ENCODE measurements around the gene TFPI2.

Gene TFPI2, protein sequence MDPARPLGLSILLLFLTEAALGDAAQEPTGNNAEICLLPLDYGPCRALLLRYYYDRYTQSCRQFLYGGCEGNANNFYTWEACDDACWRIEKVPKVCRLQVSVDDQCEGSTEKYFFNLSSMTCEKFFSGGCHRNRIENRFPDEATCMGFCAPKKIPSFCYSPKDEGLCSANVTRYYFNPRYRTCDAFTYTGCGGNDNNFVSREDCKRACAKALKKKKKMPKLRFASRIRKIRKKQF

GRCh38 chr7:93890464-93891068 lies at the start of gene TFPI2:
TFPI2 (minus strand) TSS chr7:93890753; CDS start chr7:93890678, 75 bp downstream.
- in situ Hi-C loops (cut with MboI; ENCODE audit: low sequenced_read_pairs): no loop called here

GRCh38 chr7:93938293-93938692 lies 47.7 kb upstream of the TFPI2 start:
- in situ Hi-C loops (cut with MboI; ENCODE audit: low sequenced_read_pairs): no loop called here

GRCh38 chr7:93937818-93938217 lies 47.3 kb upstream of the TFPI2 start:
- in situ Hi-C loops (cut with MboI; ENCODE audit: low sequenced_read_pairs): no loop called here

DNA sequence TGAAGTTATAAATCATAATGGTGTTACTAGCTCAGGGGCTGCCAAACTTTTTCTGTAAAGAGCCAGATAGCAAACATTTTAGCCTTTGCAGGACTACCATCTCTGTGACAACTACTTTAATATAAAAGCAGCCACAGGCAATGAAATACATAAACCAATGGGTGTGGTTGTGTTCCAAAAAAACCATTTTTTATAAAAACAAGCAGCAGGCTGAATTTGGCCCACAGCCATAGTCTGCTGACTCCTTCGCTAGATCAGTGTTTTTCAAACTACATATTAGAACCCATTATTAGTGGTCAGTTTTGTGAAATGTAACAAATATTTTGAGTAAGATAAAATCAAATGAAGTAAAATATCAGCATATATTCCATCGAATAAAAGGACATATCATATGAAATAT lies 44.5 kb upstream of the TFPI2 start:
- in situ Hi-C loops (cut with MboI; ENCODE audit: low sequenced_read_pairs): no loop called here

- in situ Hi-C loops (cut with MboI; ENCODE audit: low sequenced_read_pairs): no loop called here
Measured at GRCh38 chr7:93933156-93933555, 42.6 kb upstream of the TFPI2 start.

DNA sequence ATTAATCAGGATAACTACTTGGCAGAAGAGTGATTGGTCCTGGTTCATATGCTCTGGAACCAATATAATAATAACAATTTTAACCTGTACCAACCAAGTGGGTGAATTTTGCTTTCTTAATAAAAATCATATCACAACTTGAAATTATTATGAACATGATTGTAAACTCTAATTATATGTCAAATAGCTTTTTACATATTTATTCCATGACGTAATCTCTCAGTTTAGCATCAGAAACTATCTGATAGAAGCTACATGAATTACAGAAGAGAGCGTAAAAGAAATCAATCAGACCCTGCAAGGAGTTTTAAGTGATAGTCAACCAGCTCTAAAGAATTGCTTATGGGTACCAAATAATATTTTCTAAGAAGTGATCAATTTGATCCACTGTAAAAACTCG lies 41.1 kb upstream of the TFPI2 start:
- in situ Hi-C loops (cut with MboI; ENCODE audit: low sequenced_read_pairs): no loop called here

DNA sequence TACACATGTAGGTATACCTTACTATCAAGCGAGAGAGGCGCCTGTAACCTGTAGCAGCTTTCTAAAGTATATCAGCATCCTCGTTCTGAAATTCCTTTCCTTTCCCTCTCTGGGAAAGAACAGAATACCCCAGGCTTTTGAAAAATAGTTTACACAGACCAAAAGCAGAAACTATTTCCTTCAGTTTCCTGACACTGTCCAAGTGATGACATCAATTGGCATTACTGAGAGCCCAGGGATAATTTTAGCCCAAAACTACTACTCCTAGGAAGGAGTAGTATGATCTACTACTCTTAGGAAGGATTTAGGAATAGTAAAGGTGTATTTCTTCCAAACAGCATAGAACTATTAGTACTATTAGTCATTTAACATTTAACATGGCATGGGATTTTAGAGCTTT lies 37.0 kb upstream of the TFPI2 start:
- in situ Hi-C loops (cut with MboI; ENCODE audit: low sequenced_read_pairs): no loop called here

- in situ Hi-C loops (cut with MboI; ENCODE audit: low sequenced_read_pairs): no loop called here
Measured at GRCh38 chr7:93926800-93927199, 36.2 kb upstream of the TFPI2 start.

DNA sequence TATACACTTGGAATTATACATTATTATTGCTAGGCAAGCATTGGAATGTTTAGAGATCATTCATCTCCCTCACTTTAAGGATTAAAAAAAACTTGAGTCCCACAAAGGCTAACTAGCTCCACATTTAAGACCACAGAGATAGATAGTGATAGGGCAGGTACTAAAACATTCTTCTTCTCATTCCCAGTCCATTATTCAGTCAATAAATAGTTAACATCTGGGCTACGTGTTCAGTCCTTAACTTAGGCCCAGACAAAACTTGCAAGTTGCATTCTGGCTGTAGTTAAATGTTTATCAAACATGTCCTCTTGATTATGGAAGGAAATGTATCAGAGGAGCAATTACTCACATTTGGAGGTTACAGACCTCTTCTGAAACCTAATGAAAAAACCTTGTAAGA lies 33.4 kb upstream of the TFPI2 start:
- in situ Hi-C loops (cut with MboI; ENCODE audit: low sequenced_read_pairs): loop anchor here (25.0 kb wide), 1 partner anchor 163 kb away; no protein-coding TSS in a partner anchor

DNA sequence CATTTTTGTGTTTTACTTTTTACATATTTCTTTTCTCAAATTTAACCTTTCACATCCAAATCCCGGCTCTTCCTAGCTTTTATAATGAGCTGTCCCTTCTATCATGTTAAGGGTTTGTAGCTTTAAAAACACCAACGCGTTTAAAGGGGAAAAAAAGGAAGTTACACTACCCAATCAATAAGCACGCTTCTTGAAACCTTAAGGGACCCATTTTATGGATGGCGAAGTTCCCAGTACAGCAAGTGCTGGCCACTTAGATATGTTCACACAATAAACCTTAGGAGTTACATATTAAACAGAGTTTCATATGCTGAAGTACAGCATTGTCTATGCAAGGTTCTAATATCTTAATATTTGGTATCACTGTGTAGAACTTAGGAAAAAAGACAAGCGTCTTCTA lies 32.7 kb upstream of the TFPI2 start:
- in situ Hi-C loops (cut with MboI; ENCODE audit: low sequenced_read_pairs): loop anchor here (25.0 kb wide), 1 partner anchor 164 kb away; no protein-coding TSS in a partner anchor

DNA sequence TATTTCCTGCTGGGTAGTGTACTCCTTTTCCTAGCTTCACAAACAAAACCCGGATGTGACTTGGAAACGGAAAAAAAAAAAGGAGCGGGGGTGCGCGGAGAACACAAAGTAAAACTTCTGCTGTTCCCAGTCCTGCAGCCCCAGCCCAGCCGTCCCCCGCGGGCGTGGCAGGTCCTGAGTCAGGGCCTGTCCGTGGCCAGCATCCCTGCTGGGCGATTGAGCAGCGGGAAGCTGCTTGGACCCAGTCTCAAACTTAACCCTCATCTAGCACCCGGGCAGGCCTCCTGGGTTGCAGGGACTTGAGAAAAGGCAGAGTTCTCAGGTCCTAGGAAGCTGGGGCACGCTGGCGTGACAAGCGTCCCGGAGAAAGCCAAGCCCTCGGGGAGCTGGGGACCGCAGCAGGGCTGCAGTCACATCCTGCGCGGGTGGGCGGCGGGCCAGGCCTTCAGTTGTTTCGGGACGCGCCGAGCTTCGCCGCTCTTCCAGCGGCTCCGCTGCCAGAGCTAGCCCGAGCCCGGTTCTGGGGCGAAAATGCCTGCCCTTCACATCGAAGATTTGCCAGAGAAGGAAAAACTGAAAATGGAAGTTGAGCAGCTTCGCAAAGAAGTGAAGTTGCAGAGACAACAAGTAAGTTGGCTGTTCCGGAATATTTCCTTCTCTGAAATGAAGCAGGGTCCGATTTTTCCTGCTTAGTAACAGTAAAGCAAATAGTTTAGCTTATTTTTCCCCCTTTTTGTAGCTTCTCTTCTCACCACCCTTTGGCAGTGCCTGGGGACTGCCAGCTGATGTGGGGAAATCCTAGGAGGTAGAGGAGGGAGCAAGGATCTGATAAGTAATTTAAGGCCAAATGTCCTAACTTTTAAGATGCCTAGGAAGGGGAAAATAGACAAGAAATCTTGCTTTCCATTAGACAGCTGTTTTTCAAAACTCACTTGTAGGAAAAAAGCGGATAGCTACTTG lies 31.3 kb upstream of the TFPI2 start, which contains the start of gene GNG11:
Gene GNG11 (plus strand): TSS at position 129 of the 960 bp plus-strand sequence. CDS start 403 bp downstream, at position 532.
- in situ Hi-C loops (cut with MboI; ENCODE audit: low sequenced_read_pairs): loop anchor here (25.0 kb wide), 1 partner anchor 165 kb away; no protein-coding TSS in a partner anchor

GRCh38 chr7:93921186-93921585 lies 30.6 kb upstream of the TFPI2 start:
- in situ Hi-C loops (cut with MboI; ENCODE audit: low sequenced_read_pairs): loop anchor here (25.0 kb wide), 1 partner anchor 166 kb away; no protein-coding TSS in a partner anchor

DNA sequence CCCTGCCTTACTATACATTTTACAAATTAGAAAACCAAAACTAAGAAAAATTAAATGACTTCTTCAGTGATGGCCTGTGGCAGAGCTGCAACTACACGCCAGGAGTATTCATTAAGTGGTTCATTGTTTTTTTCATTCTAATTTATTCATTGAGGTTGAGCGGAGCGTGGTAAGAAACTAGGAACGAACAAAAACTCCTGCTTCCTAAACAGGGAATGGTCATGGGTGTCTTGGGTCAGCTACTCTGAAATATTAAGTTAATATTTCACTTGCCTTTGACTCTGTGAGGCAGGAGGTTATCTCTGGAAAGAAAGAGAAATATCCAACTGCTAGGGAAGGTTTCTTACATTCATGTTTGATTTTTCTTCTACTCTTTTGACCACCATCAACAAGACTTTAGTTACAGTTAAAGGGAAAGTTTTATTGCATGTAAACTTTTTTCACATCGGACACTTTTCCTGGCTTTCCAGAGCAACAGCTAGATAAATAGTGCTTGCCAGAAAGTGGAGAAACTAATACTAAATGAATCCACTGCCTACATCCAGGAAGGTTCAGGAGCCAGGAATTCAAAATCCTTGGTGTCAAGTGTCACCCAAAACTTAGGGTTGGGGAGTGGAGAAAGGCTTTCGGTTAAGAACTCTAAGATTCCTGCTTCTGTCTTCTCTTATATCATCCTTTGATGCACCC lies 30.1 kb upstream of the TFPI2 start:
- in situ Hi-C loops (cut with MboI; ENCODE audit: low sequenced_read_pairs): loop anchor here (25.0 kb wide), 1 partner anchor 167 kb away; no protein-coding TSS in a partner anchor

DNA sequence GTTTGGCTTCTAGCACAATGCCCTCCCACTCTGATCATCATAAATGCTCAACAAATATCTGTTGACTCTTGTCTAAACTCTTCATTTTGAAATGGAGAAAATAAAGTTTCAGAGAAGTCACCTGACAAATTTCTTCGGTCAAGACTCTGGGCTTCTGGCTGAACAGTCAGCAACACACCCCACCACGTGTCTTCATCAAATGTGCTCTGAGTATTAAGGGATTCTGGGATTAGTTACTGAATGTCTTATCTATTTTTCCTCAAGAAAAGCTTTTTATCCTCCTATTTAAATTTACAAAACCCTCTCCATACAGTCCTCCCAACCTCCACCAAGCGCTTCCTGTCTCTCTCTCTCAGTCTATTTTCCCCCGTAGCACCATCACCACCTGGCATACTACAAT lies 25.8 kb upstream of the TFPI2 start:
- in situ Hi-C loops (cut with MboI; ENCODE audit: low sequenced_read_pairs): loop anchor here (25.0 kb wide), 1 partner anchor 171 kb away; no protein-coding TSS in a partner anchor

DNA sequence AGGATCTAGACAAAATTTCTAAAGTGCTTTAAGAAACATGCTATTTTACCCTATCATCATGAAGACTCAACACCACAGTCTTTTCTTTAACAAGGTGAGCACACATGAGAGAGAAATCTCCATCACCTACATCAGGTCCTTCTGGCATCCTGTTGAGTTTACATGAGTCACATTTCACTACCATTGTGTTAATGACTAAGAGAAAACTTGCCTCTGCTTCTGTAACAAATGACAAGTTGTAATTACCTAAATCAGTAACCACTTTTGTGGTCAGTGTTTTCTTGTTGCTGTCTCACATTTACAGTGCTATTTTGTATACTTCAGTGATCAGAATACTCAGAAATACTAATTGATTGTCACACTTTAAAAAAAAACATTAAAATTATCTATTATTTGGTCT lies 25.3 kb upstream of the TFPI2 start:
- in situ Hi-C loops (cut with MboI; ENCODE audit: low sequenced_read_pairs): loop anchor here (25.0 kb wide), 1 partner anchor 171 kb away; no protein-coding TSS in a partner anchor

- in situ Hi-C loops (cut with MboI; ENCODE audit: low sequenced_read_pairs): loop anchor here (25.0 kb wide), 1 partner anchor 172 kb away; no protein-coding TSS in a partner anchor
Measured at GRCh38 chr7:93915206-93915842, 24.8 kb upstream of the TFPI2 start.

GRCh38 chr7:93914581-93915066 lies 24.1 kb upstream of the TFPI2 start:
- in situ Hi-C loops (cut with MboI; ENCODE audit: low sequenced_read_pairs): loop anchor here (25.0 kb wide), 1 partner anchor 173 kb away; no protein-coding TSS in a partner anchor

- in situ Hi-C loops (cut with MboI; ENCODE audit: low sequenced_read_pairs): loop anchor here (25.0 kb wide), 1 partner anchor 174 kb away; no protein-coding TSS in a partner anchor
Measured at GRCh38 chr7:93913197-93913596, 22.6 kb upstream of the TFPI2 start.

GRCh38 chr7:93911661-93912060 lies 21.1 kb upstream of the TFPI2 start:
- in situ Hi-C loops (cut with MboI; ENCODE audit: low sequenced_read_pairs): loop anchor here (25.0 kb wide), 1 partner anchor 176 kb away; no protein-coding TSS in a partner anchor

Measured in HL-60/S4 (cell line).